A549 (cell line): ENCODE measurements around the gene SMIM43.

ENCODE experiments used
- CBX8 ChIP-seq: fragments of 200-600 bp; sonication (generic); IDR thresholded peaks from 2 replicates; pipeline ENCODE4 v1.6.1; 2016
- CTCF ChIP-seq: fragments of >200 bp; sonication (Bioruptor Twin); formaldehyde crosslinking; IDR thresholded peaks from 3 replicates; pipeline ENCODE4 v1.5.1; 2016
- EP300 ChIP-seq, 2 experiments: fragments of >200 bp; sonication (Bioruptor Twin); formaldehyde crosslinking; IDR thresholded peaks; 2 replicates in 1 of 2; 3 replicates in 1 of 2; pipeline ENCODE4 v1.6.1; 2016 to 2017
- ESRRA ChIP-seq: fragments of 150-350 bp; IDR thresholded peaks from 2 replicates; pipeline ENCODE4 v1.6.1; 2014; ENCODE audit warnings: mild to moderate bottlenecking, low read length, borderline replicate concordance
- FOSB ChIP-seq: fragments of 250-450 bp; sonication (Bioruptor Pico); IDR thresholded peaks from 2 replicates; pipeline ENCODE4 v1.5.0; 2020; ENCODE audit warnings: mild to moderate bottlenecking, moderate library complexity
- POLR2A ChIP-seq: IDR thresholded peaks from 2 replicates; pipeline ENCODE4 v1.6.1; 2012; ENCODE audit warnings: mild to moderate bottlenecking, low read length
- RARB ChIP-seq: fragments of 250-450 bp; sonication (Bioruptor Pico); IDR thresholded peaks from 2 replicates; pipeline ENCODE4 v1.8.0; 2021; ENCODE audit warnings: mild to moderate bottlenecking, moderate library complexity
- REST ChIP-seq: fragments of 200-600 bp; sonication (generic); IDR thresholded peaks from 2 replicates; pipeline ENCODE4 v1.6.1; 2016; ENCODE audit warnings: antibody characterized with exemption, mild to moderate bottlenecking, moderate library complexity
- RFX5 ChIP-seq: fragments of 450-650 bp; IDR thresholded peaks from 2 replicates; pipeline ENCODE4 v1.7.1; 2014; ENCODE audit warnings: antibody characterized with exemption, mild to moderate bottlenecking, moderate library complexity

GRCh38 chr4:121736735-121737351 lies 28.1 kb downstream of the SMIM43 start:
- TF ChIP-seq CTCF (peak; percentile 70), REST (no peak), RFX5 (no peak), EP300 (IDR thresholded peaks at IDR 0.05) (no peak), RARB (CRISPR knock-in tag) (no peak), ESRRA (no peak), FOSB (CRISPR knock-in tag) (no peak), POLR2A (no peak), CBX8 (no peak)
